ENCODE measurements around the gene CCT7.
"Not testable (repeated sequence)": the region's sequence is repeated elsewhere in the genome, so short reads cannot be mapped to it uniquely, and the experiment has no call there.

Gene CCT7

DNA sequence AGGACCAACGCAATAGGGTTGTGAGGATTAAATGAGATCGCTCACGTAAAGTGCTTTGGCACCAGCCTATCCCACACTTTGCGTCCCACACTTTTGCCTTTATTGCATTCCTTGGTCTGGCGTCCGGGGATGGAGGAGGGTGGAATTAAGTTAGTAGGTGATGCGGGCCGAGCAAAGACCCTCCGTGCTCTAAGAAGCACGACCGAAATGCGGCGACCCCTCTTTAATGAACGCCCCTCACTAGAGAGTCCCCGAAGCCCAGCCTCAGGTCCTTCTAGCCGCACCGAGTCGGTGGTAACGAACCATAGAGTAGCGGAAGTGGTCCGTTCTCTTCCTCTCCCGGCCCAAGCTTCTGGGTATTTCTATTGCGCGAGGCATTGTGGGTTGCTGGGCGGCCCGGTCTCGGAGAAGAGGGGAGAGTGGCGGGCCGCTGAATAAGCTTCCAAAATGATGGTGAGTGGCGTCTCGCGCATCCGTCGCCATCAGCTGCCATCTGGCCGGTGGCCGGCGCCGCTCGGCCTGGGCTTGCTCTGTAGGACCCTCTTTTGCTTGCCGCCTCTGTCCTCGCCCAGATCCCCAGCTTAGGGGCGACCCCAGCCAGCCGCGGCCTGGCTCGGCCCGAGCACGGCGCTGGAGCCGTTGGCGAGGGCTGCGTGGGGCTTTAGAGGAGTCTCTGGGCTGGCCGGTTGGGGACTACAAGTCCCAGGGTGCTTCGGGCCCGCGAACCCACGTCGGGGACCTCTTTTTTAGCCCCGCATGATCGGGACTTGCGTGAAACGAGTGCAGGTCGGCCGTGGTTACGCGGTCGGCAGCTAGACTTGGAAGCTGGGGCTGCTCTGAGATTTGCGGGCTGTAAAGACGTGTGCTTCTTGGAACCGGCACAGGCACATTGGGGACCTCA is at the start of gene CCT7:
CCT7 (plus strand) TSS at position 377 of the 901 bp plus-strand sequence; CDS start at position 448, 71 bp downstream.
- peak; percentile 82 to 86 for DNase-seq

DNA sequence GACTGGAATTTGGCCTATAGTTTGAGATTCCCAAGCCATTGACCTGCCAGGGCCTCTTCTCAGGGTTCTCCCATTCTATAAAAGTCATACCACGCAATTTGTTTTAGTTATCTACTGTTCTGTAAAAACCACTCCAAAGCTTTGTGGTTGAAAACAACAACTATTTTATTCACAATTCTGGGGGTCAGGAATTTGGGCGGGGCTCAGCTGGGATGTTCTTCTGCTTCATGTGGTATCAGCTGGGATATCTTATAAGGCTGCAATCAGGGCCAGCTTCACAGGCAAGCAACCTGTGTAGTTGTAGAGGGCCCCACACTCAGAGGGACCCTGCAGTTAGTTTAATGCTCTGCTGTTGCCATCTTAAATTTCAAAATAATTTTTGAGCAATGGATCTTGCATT is 48.1 kb upstream of the CCT7 start:
- no peak for DNase-seq

DNA sequence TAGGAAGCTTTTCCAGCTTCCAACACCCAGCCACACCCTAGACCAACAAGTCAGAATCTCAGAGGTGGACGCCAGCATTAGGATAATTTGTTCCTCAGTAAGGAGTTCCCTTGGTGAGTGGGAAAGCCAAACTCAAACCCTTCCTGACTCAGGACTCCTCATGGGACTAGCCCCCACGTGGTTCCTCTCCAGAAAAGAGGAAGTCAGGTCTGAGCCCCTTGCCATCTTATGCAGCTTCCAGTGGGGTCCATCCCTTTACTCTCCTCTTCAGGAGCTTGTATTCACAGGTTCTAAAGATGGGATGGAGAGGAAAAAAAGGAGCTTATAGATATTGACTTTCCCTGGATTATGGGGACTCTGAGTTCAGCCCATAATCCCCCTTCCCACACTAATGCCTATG is 46.6 kb upstream of the CCT7 start:
- no peak for DNase-seq

DNA sequence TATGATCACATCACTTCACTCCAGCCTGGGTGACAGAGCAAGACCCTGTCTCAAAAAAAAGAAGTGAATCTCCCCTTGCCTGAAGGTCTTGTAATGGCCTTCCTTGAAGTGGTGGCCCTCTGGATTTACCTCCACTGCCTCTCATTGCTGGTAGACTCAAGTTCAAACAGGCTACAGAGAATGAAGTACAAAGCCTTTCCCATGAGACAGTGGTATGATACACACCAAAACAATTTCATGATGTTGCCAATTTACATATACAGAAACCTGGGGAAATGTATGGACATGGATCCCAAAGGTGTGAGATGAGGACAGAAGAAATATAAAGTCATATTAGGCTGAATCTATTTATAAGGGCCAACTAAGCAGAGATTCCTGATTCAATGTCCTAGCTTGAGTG is 36.5 kb upstream of the CCT7 start:
- no peak for DNase-seq

DNA sequence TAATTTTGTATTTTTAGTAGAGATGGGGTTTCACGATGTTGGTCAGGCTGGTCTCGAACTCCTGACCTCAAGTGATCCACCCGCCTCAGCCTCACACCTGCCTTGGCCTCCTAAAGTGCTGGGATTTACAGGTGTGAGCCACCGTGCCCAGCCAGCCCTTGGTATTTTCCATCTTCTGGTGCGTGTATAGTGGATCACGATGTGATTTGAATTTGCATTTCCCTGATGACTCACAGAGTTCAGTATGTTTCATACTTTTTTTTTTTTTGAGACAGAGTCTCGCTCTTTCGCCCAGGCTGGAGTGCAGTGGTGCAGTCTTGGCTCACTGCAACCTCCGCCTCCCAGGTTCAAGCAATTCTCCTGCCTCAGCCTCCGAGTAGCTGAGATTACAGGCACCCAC is 33.8 kb upstream of the CCT7 start:
- DNase-seq = not testable (repeated sequence)

DNA sequence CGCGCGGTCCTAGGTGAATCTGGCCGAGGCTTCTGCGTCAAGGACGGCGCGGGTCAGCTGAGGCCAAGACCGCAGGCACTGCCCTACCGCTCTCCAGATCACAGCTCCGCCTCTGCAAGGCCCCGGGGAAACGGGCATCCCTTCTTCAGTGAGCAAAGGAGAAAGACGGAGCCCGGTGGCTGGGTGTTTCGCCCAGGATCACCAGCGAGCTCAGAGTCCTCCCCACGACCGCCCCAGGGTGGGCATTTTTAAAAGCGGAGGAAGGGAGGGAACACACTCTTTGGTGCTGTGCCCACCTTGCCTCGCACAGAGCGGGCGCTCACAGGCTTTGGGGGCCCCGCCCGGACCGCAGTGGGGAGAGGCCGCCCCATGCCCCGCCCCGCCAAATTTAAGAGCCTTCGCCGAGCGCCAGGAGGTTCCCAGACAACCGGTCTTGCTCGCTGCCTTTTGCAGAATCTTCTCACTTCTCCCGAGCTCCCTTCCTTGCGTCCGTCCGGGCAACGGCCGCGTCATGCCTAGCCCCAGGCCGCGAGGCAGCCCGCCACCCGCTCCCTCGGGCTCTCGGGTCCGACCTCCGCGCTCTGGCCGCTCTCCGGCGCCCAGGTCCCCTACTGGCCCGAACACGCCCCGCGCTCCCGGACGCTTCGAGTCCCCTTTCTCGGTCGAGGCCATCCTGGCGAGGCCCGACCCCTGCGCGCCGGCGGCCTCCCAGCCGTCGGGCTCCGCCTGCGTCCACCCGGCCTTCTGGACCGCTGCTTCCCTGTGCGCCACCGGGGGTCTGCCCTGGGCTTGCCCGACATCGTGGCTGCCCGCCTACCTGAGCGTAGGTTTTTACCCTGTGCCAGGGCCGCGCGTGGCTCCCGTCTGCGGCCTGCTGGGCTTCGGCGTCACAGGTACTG is 31.7 kb upstream of the CCT7 start, which contains the start of gene NOTO:
NOTO (plus strand) TSS at position 419 of the 899 bp plus-strand sequence; CDS start at position 512, 93 bp downstream.
- DNase-seq = peak in 1 of 2 experiments; percentile 19

DNA sequence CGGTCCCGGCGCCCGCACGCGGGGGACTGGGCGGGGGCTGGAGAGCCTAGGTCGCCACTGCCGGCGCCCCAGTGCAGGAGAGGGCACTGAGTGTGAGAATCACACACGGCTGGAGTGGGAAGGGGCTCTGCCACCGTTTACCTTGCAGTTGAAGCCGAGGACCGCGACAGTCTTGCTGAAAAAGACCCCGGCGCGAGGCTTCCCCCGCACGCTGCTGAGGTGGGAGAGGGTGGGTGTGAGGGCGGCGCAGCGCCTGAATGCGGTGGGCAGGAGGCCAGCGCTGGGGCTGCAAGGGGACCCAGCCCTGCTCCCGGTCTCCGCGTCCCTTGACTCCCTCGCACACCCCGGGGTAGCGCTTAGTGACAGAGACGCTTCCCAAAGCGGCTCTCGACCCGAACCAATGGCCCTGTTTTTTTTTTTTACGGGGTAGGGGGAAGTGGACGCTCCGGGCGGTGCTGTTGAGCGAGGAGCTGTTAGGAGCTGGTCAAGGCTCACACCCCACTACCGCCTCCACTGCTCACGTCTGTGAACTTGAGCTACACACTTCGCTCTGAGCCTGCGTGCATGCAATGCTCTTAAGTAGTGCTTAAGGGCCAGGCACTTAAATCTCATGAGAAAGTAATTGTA is 30.9 kb upstream of the CCT7 start:
- no peak for DNase-seq

DNA sequence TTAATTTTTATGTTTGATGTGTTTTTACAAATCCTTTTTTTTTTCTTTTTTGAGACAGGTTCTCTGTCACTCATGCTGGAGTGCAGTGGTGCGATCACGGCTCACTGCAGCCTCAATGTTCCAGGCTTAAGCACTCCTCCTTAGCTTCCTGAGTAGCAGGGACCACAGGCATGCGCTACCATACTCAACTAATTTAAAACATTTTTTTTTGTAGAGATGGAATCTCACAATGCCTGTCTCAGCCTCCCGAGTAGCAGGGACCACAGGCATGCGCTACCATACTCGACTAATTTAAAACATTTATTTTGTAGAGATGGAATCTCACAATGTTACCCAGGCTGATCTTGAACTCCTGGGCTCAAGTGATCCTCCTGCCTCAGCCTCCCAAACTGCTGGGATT is 28.5 kb upstream of the CCT7 start:
- no peak for DNase-seq

DNA sequence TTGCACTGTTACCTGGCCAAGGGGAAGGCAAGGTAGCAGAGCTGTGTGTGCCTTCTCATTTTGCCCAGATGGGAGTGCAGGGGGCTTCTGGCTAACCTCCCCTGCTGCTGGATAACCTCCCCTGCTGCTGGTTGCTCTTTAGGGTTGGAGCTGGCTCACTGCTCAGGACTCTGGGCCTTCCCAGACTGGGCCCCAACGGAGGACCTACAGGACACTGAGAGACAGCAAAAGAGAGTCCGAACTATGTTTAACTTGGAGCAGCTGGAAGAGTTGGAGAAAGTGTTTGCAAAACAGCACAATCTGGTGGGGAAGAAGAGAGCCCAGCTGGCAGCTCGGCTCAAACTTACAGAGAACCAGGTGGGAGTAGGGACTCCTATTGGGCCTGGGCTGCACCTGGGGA is 25.9 kb upstream of the CCT7 start:
- DNase-seq = no peak

DNA sequence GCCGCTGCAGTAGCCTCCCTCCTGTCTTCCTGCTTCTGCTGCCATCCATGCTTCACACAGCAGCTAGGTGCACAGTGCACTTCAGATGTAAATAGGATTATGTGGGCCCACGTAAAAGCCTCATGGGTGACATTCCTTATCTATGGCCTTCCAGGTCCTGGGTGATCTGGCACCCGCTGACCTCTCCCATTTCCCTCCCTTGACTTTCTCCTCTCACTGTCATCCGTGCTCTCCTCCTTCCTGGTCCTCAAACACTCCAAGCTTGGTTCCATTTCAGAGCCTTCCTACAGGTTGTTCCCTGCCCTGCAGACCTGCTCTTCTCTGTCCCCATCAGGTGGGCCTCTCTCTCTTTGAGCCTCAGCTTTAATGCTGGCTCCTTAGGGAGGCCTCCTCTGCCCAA is 24.1 kb upstream of the CCT7 start:
- DNase-seq = no peak

DNA sequence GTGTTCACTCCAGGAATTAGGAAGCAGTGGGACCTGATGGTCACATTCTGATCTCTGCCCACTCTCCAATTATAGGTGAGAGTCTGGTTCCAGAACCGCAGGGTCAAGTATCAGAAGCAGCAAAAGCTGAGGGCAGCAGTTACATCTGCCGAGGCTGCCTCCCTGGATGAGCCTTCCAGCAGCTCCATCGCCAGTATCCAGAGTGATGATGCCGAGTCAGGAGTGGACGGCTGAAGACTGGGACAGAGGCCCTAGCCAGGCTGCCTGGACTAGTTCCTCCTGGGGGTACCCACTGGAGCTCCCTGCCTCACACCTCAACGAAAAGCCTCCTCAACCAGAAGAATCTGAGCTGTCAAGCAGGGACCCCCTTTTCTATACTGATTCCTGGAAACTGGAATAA is 23.4 kb upstream of the CCT7 start:
- DNase-seq = no peak

DNA sequence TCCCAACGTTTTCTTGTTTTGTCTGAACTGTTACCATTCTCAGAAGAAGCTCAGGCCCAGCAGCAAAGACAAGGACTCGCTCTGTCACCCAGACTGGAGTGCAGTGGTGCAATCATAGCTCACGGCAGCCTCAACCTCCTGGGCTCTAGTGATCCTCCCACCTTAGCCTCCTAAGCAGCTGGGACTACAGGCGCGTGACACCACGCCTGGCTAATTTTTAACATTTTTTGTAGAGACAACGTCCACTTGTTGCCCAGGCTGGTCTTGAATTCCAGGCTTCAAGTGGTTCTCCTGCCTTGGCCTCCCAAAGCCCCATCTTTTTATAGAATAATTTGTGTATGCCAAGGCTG is 22.0 kb upstream of the CCT7 start:
- DNase-seq = no peak

DNA sequence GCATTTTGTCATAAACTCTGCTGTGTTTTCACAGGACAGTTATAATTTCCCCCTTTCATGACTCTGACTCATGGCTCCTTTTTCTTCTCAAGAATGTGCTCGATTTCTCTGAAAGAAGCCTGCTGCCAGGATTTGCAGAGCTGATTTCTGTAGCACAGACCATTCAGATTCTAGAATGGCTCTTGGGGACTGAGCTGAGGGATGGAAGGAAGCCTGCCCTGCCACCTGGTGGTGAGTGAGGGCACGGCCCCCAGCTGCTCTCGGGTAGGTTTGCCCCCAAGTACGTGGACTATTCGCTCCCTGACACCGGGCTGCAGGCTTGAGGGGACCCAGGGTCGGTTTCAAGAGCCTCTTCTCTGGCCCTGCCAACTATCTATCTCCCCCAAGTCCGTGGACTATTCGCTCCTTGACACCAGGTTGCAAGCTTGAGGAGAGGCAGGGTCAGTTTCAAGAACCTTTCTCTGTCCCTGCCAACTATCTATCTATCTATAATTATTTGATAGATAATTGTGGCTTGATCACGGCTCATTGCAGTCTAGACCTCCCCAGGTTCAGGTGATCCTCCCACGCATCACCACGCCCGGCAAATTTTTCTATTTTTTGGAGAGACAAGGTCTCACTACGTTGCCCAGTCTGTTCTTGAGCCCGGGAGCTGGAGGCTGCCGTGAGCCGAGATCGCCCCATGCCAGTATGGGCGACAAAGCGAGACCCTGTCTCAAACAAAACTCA is 21.5 kb upstream of the CCT7 start:
- DNase-seq = peak; percentile 80 to 85

DNA sequence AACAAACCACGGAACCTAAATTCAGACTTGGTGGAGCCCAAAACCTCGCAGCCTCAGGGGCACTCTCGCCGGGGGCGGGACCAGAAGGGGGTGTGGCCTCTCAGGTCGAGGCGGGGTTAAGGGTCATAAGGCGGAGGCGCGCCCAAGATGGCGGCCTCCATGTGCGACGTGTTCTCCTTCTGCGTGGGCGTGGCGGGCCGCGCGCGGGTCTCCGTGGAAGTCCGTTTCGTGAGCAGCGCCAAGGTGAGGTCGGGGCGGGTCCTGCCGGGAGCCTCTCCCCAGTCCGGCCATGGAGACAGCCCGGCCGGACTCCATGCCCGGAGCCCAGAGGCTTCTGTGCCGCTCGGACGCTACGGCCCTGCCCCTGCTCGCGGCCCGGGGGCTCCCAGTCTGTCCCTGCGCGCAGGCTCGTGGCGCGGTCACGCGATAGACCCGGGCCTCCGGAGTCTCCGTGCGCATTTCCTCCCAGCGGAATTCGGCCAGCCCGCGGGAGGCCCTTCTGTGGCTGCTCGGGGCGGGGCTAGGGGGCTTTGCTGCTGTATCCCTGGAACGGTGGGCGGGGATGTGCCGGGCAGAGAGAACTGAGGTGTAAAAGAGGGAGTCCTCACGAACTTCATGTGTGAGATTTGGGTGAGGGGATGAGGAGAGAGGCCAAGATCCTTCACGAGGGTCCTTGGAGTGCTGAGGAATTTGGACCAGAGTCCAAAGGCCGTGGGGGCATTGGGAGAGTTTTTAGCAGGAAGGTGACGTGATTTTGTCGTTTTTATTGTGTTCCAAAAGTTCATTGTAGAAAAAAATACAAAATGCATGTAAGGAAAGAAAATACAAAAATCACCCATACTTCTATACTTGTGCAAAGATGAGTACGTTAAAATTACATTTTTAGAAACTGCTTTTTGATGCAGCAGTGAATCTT is 19.7 kb upstream of the CCT7 start, which contains the start of gene SMYD5:
SMYD5 (plus strand) TSS at position 126 of the 916 bp plus-strand sequence; CDS start at position 148, 22 bp downstream.
- peak; percentile 96 to 97 for DNase-seq

DNA sequence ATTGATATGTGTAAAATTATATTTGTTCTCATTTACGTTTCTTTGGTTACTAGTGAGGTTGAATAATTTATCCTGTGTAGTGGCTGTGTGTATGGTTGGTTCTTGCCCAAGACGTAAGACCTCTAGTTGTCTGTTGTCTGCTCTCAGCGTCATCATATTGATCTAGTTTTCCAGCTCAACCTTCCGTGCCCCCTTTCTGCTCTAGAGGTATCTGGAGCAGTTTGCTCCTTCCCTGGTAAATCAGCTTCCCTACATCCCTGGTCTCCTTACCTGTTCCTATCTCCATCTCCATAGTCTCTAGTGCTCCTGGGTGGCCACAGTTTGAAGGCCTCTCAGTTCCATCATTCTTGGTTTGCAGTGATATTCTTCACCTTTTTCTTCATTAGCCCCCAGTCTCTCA is 18.9 kb upstream of the CCT7 start:
- DNase-seq = no peak

DNA sequence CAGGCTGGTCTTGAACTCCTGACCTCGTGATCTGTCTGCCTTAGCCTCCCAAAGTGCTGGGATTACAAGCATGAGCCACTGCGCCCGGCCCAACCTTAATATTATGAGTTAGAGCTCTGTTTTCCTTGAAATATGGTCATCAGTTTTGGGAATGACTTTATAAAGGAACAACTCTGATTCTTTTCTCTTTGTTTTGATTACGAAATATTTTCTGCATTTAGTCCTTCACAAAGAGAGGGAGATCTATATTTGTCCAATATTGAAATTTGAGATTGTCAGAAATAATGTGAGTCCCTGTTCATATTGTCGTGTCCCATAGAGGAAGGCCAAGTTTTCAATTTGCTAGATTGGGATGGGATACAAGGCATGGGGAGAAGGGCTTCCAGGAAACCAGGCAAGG is 16.9 kb upstream of the CCT7 start:
- no peak for DNase-seq

DNA sequence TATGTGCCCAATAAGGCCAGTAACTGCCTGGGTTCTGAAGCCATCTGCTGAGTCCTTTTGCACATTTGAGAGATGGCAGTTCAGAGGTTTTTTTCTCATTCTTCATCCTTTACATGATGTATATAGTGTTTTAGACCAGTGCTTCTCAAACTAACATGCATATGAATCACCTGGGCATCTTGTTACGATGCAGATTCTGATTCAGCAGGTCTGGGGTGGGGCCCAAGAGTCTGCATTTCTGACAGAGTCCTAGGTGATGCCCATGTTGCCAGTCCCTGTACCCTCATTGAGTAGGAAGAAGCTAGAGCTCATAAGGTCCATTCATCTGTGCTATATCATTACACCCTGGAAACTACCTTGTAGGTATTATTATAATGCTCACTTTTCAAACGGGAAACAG is 16.3 kb upstream of the CCT7 start:
- no peak for DNase-seq

DNA sequence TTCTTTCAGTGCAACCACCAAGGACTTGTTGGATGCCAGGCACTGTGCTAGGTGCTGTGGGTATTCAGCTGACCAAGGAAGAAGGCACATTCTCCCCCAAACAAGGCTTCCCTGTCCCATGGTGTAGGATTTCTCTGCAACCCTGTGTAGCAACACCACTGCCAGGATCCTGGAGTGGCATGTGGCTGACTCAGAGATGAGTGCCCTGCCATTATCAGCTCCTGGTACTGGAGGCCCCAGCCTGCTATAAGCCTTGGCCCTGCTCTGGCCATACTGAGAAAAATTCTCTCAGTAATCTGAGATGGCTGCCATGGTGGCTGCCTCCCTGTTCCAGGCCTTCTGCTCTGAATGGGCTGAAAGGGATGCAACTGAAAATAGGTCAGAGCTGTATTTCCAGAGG is 15.8 kb upstream of the CCT7 start:
- no peak for DNase-seq

DNA sequence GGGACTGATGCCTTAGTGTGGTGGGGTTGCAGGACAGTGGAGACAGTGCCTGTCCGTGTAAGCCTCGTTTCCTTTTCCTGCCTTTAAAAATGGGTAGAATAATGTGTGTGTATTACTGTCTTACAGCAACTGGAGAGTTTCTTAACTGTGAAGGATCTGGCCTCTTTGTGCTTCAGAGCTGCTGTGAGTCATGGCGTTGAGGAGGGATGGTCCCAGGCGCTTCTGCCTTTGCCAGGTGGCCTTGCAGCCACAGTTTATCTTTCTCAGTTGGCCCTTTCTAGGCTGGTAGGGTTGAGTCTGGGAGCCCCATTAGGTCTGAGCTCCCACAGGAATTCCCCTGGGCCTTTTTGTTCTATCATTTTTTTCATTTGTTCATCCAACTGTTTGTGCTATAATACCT is 10.3 kb upstream of the CCT7 start:
- DNase-seq = no peak

DNA sequence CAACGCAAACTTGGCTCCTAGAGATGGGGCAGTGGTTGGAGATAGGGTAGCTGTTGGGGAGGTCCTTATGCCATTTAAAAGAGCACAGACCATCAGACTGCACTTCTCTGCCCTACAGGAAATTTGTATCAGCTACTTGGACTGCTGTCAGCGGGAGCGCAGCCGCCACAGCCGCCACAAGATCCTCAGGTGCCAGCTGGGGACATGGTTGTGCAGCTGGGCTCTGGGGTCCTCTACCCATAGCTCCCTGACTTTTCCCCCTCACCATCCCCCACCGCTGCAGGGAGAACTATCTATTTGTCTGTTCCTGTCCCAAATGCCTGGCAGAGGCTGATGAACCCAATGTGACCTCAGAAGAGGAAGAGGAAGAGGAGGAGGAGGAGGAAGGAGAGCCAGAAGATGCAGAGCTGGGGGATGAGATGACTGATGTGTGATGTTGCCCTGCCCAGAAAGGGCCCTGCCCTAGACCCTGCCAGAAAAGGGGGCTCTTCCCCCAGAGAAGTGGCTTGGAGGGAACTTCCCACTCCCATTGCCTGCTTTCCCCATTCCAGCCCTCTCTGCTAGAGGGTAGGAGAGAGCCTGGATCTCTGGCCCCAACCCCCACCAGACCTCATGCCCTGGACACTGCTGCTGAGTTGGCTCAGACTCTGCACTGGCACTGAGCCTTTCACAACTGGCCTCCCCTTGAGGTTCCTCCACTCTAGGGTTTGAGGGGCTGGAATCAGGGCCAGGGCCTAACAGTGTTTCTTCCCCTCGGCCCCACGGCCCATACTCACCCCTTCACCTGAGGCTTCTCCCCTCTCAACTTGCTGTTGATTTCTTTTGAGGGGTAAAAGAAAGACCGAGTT is 8.4 kb upstream of the CCT7 start:
- no peak for DNase-seq

All from activated CD4-positive, alpha-beta T cell treated with anti-CD3 and anti-CD28 coated beads, Interleukin-2, amount 50 U/mL, for 48 hours (primary cell).